ENCODE measurements around the gene DOCK8. TPM values are rescaled to one million over a fixed set of nuclear protein-coding genes. Genes with fewer than 3 reads are reported as not detected.
A peak's percentile ranks its signal among the peaks of the same experiment; 100 is the strongest.

DOCK8 gene
- total RNA-seq, 2 donors from 2014 or later, result 18.7 to 19.3 TPM

- no peak for TF ChIP-seq CTCF (IDR thresholded peaks at IDR 0.05)
- H3K4me1 ChIP-seq (ENCODE audit: control insufficient read depth in 1 of 2, low read depth in 2 of 2), result no peaks in the 10 kb centered on the region
These were observed 74.5 kb downstream of the DOCK8 start for GRCh38 chr9:289121-289520.

DNA sequence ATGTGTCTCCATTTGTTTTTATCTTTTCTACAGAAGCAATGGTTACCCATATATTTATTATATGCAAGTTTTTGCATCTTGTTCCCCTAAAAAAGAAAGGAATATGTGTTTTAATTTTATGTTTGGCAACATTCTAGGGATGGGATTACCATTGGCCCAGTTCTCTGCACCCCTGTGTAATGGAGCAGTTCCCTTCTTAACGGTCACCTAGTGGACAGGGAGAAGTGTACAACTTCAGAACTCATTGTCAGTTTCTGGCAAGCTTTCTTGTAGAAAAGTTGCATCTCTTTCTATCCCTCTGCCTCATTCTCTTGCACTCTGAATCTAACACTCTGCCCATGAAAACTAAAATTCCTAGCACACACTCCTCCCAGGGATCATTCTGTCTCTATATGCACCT, 78.2 kb downstream of the DOCK8 start:
- ATAC-seq (ENCODE audit: insufficient number of reproducible peaks, low FRiP score, low read depth) (no peak), DNase-seq (ENCODE audit: low spot score) (no peak)
- no peak overlapping the region for H3K4me3 ChIP-seq
- H3K4me1 ChIP-seq (ENCODE audit: control insufficient read depth in 1 of 2, low read depth in 2 of 2), result no peaks in the 10 kb centered on the region
- no peaks in the 10 kb centered on the region for H3K27me3 ChIP-seq (replicated peaks; ENCODE audit: insufficient read depth)
- TF ChIP-seq CTCF (IDR thresholded peaks at IDR 0.05), result no peak
- H3K27ac ChIP-seq, result no peak overlapping the region
- no peaks in the 10 kb centered on the region for H3K36me3 ChIP-seq
- no peaks in the 10 kb centered on the region for H3K9me3 ChIP-seq

More at GRCh38 chr9:289121-289520, 74.5 kb downstream of the DOCK8 start:
- Histone ChIP-seq H3K27me3 (replicated peaks; ENCODE audit: insufficient read depth) (no peaks in the 10 kb centered on the region), H3K4me3 (no peak overlapping the region), H3K27ac (no peak overlapping the region), H3K9me3 (no peaks in the 10 kb centered on the region), H3K36me3 (no peaks in the 10 kb centered on the region)
- ATAC-seq (ENCODE audit: insufficient number of reproducible peaks, low FRiP score, low read depth) (no peak), DNase-seq (ENCODE audit: low spot score) (no peak)

DNA sequence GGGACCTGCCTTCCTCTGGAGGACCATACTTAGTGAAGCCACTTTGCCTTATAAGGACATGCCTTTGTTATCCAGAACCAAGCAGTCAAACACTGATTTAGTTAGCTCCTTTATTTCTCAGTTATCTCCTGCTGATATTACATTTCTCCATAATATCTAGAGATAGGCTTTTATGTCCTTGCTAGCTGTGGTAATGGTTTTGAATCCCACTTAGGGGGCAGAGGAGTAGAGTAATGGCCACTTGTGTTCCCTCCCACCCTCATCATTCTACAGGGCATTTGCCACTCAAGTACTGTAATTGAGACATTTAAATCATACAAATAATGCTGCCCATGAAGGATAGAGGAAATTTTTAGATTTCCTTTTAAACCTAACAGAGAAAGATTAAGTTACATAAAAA, 80.9 kb downstream of the DOCK8 start:
- Histone ChIP-seq H3K36me3 (no peaks in the 10 kb centered on the region), H3K9me3 (no peaks in the 10 kb centered on the region), H3K4me1 (ENCODE audit: control insufficient read depth in 1 of 2, low read depth in 2 of 2) (no peaks in the 10 kb centered on the region), H3K27ac (no peak overlapping the region), H3K27me3 (replicated peaks; ENCODE audit: insufficient read depth) (no peaks in the 10 kb centered on the region), H3K4me3 (no peak overlapping the region)
- DNase-seq (ENCODE audit: low spot score) (no peak), ATAC-seq (ENCODE audit: insufficient number of reproducible peaks, low FRiP score, low read depth) (no peak)
- TF ChIP-seq CTCF (IDR thresholded peaks at IDR 0.05), result no peak

DNA sequence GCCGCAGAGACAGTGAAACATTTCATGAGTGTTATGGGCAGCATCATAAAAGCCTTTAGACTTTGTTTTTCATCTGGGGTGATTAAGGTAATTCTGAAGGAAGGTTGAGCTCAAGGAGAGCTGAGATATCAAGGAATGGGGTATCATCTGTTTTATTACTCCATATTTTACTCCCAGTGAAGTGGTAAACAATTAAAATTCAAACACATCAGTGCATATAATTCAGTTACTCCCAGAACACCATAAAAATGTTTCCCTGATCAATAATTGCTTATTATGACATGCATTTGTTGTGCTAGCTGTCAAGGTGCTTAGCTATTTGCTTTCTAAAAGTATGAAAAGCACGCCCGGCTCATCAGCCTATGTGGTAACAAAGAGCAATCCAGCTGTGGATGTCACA, 81.7 kb downstream of the DOCK8 start:
- no peaks in the 10 kb centered on the region for H3K27me3 ChIP-seq (replicated peaks; ENCODE audit: insufficient read depth)
- no peak for TF ChIP-seq CTCF (IDR thresholded peaks at IDR 0.05)
- H3K4me3 ChIP-seq, result no peak overlapping the region
- ATAC-seq (ENCODE audit: insufficient number of reproducible peaks, low FRiP score, low read depth) (no peak), DNase-seq (ENCODE audit: low spot score) (no peak)
- H3K27ac ChIP-seq, result peak overlapping the region in 1 of 2 donors; percentile 30
- H3K9me3 ChIP-seq, result no peaks in the 10 kb centered on the region
- no peaks in the 10 kb centered on the region for H3K36me3 ChIP-seq
- no peaks in the 10 kb centered on the region for H3K4me1 ChIP-seq (ENCODE audit: control insufficient read depth in 1 of 2, low read depth in 2 of 2)

DNA sequence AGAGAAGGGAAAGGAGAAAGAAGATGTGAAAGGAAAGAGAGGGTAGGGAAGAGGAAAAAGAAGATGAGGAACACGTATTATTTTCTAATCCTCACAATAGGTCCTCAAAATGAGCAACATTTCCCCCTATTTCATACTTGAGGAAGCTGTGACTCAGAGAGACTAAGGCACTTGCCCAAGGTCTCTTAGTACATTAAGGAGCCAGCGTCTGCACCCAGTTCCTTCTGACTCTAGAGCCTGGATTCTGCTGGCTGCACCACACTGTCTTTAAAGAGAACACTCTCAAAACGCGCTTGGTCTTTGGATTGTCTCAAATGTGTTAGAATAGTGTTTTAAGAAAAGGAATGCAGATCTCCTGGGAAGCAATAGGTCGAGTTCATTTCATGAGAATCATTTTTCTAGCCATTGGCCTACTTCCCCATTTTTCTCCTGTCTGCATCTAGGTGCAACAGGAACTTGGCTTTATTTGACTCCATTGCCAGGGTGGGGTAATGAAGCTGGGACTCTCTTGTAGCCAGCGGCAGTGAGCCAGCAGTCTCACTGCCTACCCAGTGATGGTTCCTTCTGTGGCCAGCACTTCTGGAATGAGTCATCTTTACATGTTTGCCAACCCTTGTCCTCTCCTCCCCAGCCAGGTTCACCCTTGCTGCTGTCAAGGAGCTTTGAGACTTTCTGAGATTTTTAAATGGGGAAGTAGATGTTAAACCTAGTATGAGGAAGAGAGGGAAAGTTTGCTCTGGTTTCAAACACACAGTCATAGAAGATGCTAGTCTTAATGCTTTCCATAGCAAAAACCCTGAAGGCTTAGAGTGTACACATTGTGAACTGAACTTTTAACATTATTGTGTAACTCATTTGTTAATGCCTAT, 82.7 kb downstream of the DOCK8 start:
- H3K4me3 ChIP-seq, result peak overlapping the region; percentile 28
- H3K27me3 ChIP-seq (replicated peaks; ENCODE audit: insufficient read depth), result no peaks in the 10 kb centered on the region
- H3K9me3 ChIP-seq, result no peaks in the 10 kb centered on the region
- DNase-seq (ENCODE audit: low spot score) (no peak), ATAC-seq (ENCODE audit: insufficient number of reproducible peaks, low FRiP score, low read depth) (no peak)
- peak overlapping the region in 1 of 2 donors; percentile 30 for H3K27ac ChIP-seq
- TF ChIP-seq CTCF (IDR thresholded peaks at IDR 0.05), result no peak
- H3K4me1 ChIP-seq (ENCODE audit: control insufficient read depth in 1 of 2, low read depth in 2 of 2), result no peaks in the 10 kb centered on the region
- H3K36me3 ChIP-seq, result no peaks in the 10 kb centered on the region
